ENCODE data around the gene SLC4A8.
"Not testable (repeated sequence)": the region's sequence is repeated elsewhere in the genome, so short reads cannot be mapped to it uniquely, and the experiment has no call there.

SLC4A8 gene

GRCh38 chr12:51430196-51430895 lies 5.7 kb downstream of the SLC4A8 start:
- DNase-seq, result no peak

GRCh38 chr12:51432921-51433320 lies 8.3 kb downstream of the SLC4A8 start:
- DNase-seq, result no peak

GRCh38 chr12:51434305-51434704 lies 9.7 kb downstream of the SLC4A8 start:
- no peak for DNase-seq

- DNase-seq, result no peak
Observed at GRCh38 chr12:51437431-51437830, 12.8 kb downstream of the SLC4A8 start.

- DNase-seq, result no peak
Observed at GRCh38 chr12:51439330-51439729, 14.7 kb downstream of the SLC4A8 start.

GRCh38 chr12:51441583-51441982 lies 17.0 kb downstream of the SLC4A8 start:
- DNase-seq, result no peak

GRCh38 chr12:51442324-51442723 lies 17.7 kb downstream of the SLC4A8 start:
- no peak for DNase-seq

- DNase-seq, result no peak
Observed at GRCh38 chr12:51443573-51443972, 18.9 kb downstream of the SLC4A8 start.

- no peak for DNase-seq
Observed at GRCh38 chr12:51448618-51449256, 24.1 kb downstream of the SLC4A8 start.

GRCh38 chr12:51449580-51450246 lies 25.1 kb downstream of the SLC4A8 start:
- DNase-seq, result no peak

GRCh38 chr12:51450333-51450732 lies 25.7 kb downstream of the SLC4A8 start:
- no peak for DNase-seq

- no peak for DNase-seq
Observed at GRCh38 chr12:51450806-51451205, 26.2 kb downstream of the SLC4A8 start.

GRCh38 chr12:51454016-51454415 lies 29.4 kb downstream of the SLC4A8 start:
- DNase-seq, result not testable (repeated sequence)

GRCh38 chr12:51455050-51455449 lies 30.4 kb downstream of the SLC4A8 start:
- DNase-seq, result not testable (repeated sequence)

- DNase-seq, result no peak
Observed at GRCh38 chr12:51458635-51459034, 34.0 kb downstream of the SLC4A8 start.

- no peak for DNase-seq
Observed at GRCh38 chr12:51460519-51460918, 35.9 kb downstream of the SLC4A8 start.

- no peak for DNase-seq
Observed at GRCh38 chr12:51465491-51465890, 40.9 kb downstream of the SLC4A8 start.

GRCh38 chr12:51470116-51470515 lies 45.5 kb downstream of the SLC4A8 start:
- no peak for DNase-seq

- no peak for DNase-seq
Observed at GRCh38 chr12:51471111-51471864, 46.7 kb downstream of the SLC4A8 start.

GRCh38 chr12:51472984-51473383 lies 48.4 kb downstream of the SLC4A8 start:
- DNase-seq, result no peak

- no peak for DNase-seq
Observed at GRCh38 chr12:51473947-51474346, 49.3 kb downstream of the SLC4A8 start.

- DNase-seq, result no peak
Observed at GRCh38 chr12:51475543-51475942, 50.9 kb downstream of the SLC4A8 start.

GRCh38 chr12:51480978-51481377 lies 56.3 kb downstream of the SLC4A8 start:
- DNase-seq, result no peak

All from activated effector memory CD4-positive, alpha-beta T cell treated with Interleukin-2 at 50 U/mL for 16 hours (primary cell).